Measurements from ENCODE around the gene SFXN1. TPM values are rescaled to one million over a fixed set of nuclear protein-coding genes. Genes with fewer than 3 reads are reported as not detected.

The SFXN1 gene
- total and polyA plus RNA-seq, 2 donors (not counting 3 experiments of a cell fraction or from before 2014, with no cell fraction given), result 61.7 to 69.3 TPM

DNA sequence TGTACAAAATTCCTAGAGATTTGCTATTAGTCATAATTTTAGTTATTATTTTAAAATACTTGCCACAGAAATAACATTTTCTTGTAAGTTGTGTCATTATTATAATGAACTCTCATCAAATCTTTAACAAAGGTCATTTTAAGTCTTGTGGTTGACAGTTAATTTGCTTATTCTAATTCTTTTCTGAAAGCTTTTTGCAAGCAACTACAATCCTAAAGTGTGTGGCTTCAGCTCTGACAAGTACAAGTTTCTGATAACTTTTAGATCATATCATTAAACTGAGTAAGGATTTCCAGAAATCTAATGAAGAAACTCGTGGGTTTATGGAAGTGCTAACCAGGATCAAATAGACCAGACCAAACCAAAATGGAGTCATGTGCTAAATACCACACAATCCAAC is 86.4 kb downstream of the SFXN1 start:
- CTCF ChIA-PET, result no interaction called here
- no peaks in the 10 kb centered on the region for H3K4me1 ChIP-seq (ENCODE audit: control insufficient read depth, extremely low read depth, insufficient read depth, low read length)
- POLR2A ChIA-PET, result no interaction called here
- H3K27ac ChIP-seq (ENCODE audit: insufficient read depth, low read depth, low read length), result no peak overlapping the region
- no peak overlapping the region for H3K4me2 ChIP-seq (ENCODE audit: insufficient read depth, low read length)
- no peaks in the 10 kb centered on the region for H3K9me1 ChIP-seq (replicated peaks; ENCODE audit: control insufficient read depth, extremely low read depth, insufficient read depth, low read length)
- no peak overlapping the region for H2AFZ ChIP-seq (ENCODE audit: low read depth, low read length)
- no peak overlapping the region for H3K4me3 ChIP-seq (replicated peaks in 1 of 3; ENCODE audit: insufficient read depth in 1 of 3, low read depth in 1 of 3, low read length in 3 of 3)
- intact Hi-C loops (cut with micrococcal nuclease) (no loop called here), dilution Hi-C loops (cut with MboI; ENCODE audit: extremely low pct_ligation_motif_present, low sequenced_read_pairs) (no loop called here)
- no peaks in the 10 kb centered on the region for H3K36me3 ChIP-seq (ENCODE audit: control insufficient read depth in 2 of 2, extremely low read depth in 1 of 2, insufficient read depth in 2 of 2, low read length in 2 of 2)
- H4K20me1 ChIP-seq (replicated peaks; ENCODE audit: control insufficient read depth, extremely low read depth, insufficient read depth, low read length), result no peaks in the 10 kb centered on the region
- no TSS peak for BruUV-seq (replicated peaks)
- H3K27me3 ChIP-seq (ENCODE audit: control insufficient read depth in 2 of 2, insufficient read depth in 2 of 2, low read length in 2 of 2), result no peaks in the 10 kb centered on the region
- no peaks in the 10 kb centered on the region for H3K9me3 ChIP-seq (replicated peaks; ENCODE audit: control insufficient read depth, insufficient read depth, low read length)
- TF ChIP-seq MAX (IDR thresholded peaks at IDR 0.05; ENCODE audit: insufficient read depth, insufficient read length) (no peak), POLR2AphosphoS5 (IDR thresholded peaks at IDR 0.05; ENCODE audit: insufficient read depth, low read depth, low read length) (no peak), GATA2 (IDR thresholded peaks at IDR 0.05; ENCODE audit: insufficient read depth, insufficient read length, low read depth, low read length) (no peak), MYC (IDR thresholded peaks at IDR 0.05; ENCODE audit: low read depth, low read length) (no peak), JUN (IDR thresholded peaks at IDR 0.05; ENCODE audit: borderline replicate concordance, insufficient read depth, insufficient read length, low read depth) (no peak), FOS (IDR thresholded peaks at IDR 0.05; ENCODE audit: borderline replicate concordance, insufficient read depth, low read length) (no peak), POLR2A (IDR thresholded peaks at IDR 0.05; ENCODE audit: low read depth, low read length) (no peak), EZH2 (IDR thresholded peaks at IDR 0.05; ENCODE audit: borderline replicate concordance, low read depth, low read length, severe bottlenecking) (no peak)
- TF ChIP-seq, protein P1, sequence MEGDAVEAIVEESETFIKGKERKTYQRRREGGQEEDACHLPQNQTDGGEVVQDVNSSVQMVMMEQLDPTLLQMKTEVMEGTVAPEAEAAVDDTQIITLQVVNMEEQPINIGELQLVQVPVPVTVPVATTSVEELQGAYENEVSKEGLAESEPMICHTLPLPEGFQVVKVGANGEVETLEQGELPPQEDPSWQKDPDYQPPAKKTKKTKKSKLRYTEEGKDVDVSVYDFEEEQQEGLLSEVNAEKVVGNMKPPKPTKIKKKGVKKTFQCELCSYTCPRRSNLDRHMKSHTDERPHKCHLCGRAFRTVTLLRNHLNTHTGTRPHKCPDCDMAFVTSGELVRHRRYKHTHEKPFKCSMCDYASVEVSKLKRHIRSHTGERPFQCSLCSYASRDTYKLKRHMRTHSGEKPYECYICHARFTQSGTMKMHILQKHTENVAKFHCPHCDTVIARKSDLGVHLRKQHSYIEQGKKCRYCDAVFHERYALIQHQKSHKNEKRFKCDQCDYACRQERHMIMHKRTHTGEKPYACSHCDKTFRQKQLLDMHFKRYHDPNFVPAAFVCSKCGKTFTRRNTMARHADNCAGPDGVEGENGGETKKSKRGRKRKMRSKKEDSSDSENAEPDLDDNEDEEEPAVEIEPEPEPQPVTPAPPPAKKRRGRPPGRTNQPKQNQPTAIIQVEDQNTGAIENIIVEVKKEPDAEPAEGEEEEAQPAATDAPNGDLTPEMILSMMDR (IDR thresholded peaks at IDR 0.05; ENCODE audit: extremely low read depth in 1 of 2, insufficient read depth in 1 of 2, low read depth in 1 of 2, low read length in 2 of 2), result no peak
- no peaks in the 10 kb centered on the region for H3K79me2 ChIP-seq (ENCODE audit: control insufficient read depth, insufficient read depth, low read length)
- FAIRE-seq (no peak), DNase-seq (ENCODE audit: low read depth, low spot score) (no peak)
- H3K9ac ChIP-seq (replicated peaks; ENCODE audit: extremely low read depth, insufficient read depth, low read length), result no peak overlapping the region
